NCI-H2029 (cell line): ENCODE measurements around the gene HTRA1.

ENCODE experiments used
- DNase-seq: peaks from one replicate; lab custom pipeline; 2025; lab: John Stamatoyannopoulos, UW

The HTRA1 gene

DNA sequence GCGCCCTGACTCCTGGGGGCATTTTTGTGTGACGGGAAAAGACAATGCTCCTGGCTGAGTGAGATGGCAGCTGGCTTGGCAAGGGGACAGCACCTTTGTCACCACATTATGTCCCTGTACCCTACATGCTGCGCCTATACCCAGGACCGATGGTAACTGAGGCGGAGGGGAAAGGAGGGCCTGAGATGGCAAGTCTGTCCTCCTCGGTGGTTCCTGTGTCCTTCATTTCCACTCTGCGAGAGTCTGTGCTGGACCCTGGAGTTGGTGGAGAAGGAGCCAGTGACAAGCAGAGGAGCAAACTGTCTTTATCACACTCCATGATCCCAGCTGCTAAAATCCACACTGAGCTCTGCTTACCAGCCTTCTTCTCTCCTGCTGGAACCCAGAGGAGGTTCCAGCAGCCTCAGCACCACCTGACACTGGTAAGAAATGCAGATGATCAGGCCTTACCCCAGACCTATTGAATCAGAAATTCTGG is 6.7 kb upstream of the HTRA1 start, which contains the start of gene ARMS2:
TSS of gene ARMS2 (plus strand) at position 51 of the 478 bp plus-strand sequence. CDS start at position 126, 75 bp downstream.
- no peak for DNase-seq

- DNase-seq, result no peak
Measured at GRCh38 chr10:122455376-122456079, 5.8 kb upstream of the HTRA1 start.

- DNase-seq, result no peak
Measured at GRCh38 chr10:122457934-122458333, 3.4 kb upstream of the HTRA1 start.

DNA sequence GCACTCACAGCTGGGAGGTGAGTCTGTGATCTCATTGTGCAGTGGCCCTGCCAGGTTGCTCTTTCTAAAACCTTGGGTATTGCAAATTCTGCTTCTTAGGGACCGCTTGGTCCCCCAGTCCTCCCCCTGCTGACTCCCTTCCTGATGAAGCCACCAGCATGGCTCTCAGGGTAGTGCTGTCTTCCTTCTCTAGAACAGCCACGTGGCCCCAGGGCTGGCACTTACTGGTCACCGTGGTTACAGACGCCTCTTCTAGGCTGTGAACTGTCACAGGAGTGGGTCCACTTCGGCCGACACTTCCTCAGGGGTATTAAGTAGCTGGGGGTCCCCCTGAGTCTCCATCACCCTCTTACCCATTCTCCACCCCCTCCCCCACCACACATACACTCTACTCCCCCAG is 2.7 kb upstream of the HTRA1 start:
- no peak for DNase-seq

DNA sequence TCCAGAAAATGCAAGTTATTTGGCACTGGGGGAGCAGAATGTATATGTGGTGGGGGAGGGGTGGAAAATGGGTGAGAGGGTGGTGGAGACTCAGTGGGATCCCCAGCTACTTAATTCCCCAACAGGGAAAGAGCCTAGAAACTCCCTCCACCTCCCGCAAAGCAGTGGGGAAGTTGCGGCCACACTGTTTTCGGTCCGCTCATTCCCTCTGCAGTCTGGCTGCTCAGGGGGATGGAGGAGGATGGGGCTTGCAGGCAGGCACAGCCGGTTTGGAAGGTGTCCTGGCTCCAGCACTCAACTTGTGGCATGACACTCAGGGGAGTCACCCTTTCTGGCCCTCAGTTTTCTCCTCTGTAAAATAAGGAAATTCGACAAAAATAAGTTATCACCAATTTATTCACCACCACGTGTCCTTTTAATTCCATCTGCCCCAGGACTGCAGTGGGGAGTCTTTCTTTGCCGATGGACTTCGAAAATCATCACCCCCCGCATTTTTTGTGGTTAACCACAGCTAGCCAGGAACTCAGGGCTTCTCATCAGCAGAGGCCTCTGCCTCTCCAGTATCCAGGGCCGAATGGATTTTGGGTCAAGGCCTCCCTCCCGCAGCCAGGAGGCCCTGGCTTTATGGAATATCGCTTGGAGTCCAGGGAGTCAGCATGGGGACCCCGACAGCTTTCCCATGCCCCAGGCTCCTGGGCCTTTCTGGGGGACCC is 1.6 kb upstream of the HTRA1 start:
- DNase-seq, result no peak

DNA sequence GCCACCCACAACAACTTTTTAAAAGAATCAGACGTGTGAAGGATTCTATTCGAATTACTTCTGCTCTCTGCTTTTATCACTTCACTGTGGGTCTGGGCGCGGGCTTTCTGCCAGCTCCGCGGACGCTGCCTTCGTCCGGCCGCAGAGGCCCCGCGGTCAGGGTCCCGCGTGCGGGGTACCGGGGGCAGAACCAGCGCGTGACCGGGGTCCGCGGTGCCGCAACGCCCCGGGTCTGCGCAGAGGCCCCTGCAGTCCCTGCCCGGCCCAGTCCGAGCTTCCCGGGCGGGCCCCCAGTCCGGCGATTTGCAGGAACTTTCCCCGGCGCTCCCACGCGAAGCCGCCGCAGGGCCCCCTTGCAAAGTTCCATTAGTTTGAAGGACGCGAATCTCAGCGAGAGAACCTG is 461 bp upstream of the HTRA1 start:
- DNase-seq, result no peak

DNA sequence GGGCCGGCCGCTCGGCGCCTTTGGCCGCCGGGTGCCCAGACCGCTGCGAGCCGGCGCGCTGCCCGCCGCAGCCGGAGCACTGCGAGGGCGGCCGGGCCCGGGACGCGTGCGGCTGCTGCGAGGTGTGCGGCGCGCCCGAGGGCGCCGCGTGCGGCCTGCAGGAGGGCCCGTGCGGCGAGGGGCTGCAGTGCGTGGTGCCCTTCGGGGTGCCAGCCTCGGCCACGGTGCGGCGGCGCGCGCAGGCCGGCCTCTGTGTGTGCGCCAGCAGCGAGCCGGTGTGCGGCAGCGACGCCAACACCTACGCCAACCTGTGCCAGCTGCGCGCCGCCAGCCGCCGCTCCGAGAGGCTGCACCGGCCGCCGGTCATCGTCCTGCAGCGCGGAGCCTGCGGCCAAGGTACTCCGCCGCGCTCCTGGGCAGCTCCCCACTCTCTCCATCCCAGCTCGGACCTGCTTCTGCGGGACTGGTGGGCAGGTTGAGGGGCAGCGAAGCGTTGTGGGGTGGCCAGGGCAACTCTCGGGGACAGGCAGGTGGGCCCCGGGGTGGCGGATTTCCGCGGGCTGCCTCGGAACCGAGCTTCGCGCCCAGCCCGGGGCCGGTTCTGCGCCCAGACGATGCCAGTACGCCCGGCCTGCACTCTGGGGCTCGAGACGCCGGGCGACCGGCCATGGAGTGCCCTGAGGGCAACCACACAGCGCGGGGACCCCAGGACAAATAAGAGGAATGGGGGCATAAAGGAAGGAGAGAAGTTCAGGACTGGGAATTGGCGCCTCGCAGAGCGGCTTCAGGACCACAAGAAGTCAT is 578 bp downstream of the HTRA1 start:
- DNase-seq, result no peak

DNA sequence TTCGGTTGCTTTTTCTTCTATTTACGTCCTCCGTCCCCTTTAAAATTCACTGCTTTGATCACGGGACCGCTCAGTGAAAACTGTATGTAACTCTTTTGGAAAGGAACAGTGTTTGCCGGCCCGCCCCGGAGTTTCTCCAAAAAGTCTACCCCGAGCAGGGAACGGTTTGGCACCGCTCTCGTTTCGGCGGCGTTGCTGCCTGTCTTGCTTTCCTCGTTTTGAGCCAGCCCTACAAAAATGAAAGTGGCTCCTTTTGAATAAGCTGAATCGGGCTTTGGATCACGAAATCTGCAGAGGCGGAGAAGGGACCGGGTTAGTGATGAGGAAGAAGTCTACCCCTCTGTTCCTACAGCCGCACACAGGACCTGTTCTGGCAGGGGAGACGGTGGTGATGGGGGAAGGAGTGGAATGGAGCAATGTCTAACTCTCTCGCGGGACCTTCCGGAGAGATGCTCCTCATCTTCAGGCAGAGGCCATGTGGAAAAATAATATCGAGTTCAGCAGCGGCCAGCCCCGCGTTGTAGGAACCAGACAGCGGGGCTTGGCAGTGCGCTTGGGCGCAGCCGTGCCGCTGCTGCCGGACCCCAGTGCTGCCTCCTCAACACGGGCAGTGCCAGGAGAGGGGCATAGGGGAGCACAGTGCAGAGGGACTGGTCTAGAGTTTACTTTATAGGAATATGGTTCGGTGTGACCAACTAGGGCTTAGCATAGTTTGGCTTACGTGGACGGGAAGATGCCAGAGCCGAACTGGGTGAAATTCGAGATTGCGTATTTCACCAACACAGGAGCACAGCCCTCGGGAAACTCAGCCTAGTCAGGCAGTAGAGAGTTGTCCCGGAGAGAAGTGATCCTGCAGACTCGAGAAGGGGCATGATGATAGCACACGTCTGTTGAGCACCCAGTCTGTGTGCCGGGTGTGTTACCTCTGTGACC is 1.4 kb downstream of the HTRA1 start:
- DNase-seq, result no peak

DNA sequence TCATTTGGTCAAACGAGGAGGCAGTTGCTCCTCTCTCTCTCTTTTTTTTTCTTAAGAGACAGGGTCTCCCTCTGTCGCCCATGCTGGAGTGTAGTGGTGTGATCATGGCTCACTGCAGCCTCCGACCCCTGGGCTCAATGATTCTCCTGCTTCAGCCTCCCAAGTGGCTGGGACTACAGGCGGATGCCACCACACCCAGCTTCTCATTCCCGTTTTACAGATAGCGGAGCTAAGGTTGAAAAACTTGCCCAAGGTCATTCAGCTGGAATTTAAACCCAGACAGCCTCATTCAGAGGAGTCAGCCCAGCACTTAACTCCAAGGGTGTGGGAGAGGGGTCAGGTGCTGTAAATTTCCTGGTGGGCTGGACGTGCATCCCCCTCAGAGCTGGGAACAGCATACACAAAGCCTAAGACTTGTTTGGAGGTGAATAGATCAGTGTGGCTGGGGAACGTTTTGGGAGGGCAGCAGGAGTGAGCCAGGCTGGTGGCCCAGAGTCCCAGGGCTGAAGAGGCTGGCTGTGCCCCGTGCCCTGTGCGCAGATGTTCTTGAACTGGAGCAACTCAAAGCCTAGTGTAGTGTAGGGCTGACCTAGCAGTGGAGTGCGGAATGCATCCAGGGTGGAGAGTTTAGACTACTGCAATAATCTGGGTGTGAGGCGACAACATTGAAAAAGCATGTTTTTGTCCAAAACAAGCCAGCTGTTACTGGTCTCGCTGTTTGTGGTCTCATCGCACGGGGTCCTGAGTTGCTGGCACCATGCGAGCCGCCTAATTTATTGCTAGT is 2.3 kb downstream of the HTRA1 start:
- DNase-seq, result no peak

DNA sequence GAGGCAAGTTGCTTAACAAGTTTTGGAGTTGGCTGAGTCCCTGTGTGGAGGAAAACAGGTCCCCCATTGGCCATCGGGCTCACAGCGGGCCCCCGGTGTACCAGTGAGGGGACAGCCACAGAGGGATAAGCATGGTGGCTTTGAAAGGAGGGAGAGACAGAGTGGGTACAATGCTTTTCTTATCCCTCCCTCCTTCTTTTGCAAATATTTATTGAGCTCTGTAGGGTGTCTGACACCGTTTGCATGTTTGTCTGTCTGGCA is 2.8 kb downstream of the HTRA1 start:
- DNase-seq, result no peak

DNA sequence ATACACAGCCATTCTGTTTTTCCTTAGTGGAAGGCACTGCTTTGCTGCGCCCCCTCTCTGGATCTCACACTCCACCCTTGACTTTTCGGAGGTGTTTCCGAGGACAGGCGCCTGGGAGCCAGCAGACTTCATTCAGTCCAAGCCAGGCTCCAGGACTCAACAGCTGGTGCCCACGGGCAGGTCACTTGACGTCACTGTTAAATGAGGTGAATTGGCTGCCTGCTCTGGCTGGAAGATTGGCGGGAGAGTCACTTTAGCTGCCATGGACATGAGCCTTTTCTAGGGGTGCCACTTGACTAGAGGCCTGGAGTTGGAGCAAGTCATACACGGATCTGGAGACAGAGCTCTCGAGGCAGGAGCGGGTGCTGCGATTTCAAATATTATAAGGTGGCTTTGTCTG is 3.2 kb downstream of the HTRA1 start:
- no peak for DNase-seq

- no peak for DNase-seq
Measured at GRCh38 chr10:122465401-122466040, 4.2 kb downstream of the HTRA1 start.

- no peak for DNase-seq
Measured at GRCh38 chr10:122466951-122467381, 5.6 kb downstream of the HTRA1 start.

GRCh38 chr10:122467701-122468100 is 6.3 kb downstream of the HTRA1 start:
- DNase-seq, result no peak

DNA sequence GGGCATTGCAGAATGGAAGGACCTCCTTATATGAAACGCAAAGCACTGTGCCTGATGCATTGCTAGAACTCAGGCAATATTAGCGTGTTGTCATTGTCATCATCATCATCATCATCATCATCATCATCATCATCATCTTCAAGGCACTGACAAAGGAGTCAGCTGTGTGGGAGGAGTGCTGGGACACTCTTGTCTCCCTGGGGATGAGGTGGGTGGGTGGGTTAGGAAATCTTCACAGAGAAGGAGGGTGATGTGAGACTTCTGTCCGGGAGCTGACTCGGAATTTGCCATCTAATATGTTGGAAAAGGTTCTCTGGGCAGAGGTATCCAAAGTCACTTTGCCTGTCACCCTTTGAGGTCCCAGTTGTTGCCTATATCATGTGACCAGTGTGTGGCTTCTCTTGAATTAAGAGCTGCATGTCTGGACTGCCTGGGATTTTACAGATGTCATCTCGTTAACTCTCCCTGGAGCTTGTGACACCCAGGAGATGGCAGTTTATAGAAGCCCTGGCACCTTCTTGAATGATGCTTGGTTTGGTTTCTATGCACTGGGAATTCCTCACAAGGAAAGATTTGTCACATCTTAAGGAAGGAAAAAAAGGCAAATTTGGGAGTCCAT is 7.1 kb downstream of the HTRA1 start:
- DNase-seq, result no peak

DNA sequence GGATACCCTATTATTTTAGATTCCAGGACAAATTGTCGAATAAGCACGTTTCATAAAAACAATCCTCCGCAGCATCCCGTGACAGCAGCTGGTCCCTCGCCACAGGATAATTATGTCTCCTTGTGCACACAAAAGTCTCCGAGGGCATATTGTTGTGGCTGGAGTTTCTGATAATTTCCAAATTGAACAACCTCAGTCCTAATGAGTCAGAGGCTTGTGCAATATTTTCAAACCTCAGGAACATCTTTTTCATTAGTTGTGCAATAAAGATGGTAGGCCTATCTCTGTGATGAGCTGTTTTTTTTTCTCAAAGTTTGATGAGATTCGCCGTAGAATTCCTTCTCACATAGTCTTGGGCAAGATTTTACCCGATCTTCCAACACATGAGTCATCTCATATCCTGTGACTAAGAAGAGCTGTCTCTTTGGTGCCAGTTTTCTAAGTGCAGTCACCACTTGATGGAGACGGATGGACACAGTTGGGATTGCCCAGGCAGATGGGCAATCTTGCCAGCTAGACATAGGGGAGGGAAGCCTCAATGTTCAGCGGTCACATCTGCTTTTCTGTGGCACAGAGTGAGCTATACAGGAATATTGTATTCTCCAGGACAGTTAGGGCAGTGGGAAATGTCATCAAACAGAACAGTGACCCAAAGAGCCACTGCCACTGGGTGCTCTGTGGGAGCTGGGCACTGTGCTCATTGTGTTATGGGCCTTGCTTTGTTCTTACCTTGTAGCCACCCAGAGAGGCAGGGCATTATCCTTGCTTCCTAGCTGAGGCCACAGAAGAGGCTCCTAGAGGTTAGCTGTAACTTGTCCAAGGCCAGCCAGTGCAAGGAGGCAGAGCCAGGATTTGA is 7.8 kb downstream of the HTRA1 start:
- DNase-seq, result no peak

DNA sequence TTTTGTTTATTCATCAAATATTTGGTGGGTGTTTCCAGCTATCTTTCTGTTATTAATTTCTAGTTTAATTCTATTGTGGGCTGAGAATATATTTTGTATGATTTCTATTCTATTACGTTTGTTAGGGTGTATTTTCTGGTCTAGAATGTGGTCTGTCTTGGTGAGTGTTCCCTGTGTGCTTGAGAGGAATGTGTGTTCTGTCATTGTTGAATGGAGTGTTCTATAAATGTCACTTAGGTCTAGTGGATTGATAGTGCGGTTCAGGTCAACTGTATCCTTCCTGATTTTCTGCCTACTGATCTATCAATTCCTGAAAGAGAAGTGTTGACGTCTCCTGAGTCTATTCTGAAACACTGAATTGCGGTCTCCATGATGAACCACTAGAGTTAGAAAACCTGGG is 8.5 kb downstream of the HTRA1 start:
- DNase-seq, result no peak

DNA sequence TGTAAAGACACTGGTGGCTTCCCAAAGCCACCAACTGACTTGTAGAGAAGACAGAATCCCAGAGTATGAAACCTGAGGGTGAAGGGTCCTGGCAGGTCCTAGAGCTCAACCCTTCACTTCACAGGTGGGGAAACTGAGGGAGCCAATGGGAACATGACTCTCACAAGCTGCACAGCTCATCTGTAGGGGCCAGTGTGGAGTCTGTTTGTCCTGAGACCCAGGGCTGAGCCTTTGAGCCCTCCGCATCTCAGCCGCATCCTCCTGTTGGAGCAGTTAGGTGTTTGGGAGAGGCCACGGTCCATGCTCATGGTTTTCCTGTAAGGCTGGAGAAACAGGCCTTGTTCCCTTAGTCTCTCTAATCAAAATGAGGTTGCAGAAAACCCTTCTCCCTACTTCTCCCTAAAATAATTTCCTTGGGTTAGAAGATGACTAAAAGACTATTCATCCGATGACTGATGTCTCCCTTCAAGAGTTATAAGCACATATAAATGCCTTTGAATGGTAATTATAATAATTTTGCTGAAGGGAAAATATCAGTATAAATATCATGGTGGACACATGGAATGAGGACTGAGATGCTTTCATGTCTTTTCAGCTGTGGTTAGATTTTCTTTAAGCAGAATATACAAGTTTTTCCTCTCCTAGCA is 10.3 kb downstream of the HTRA1 start:
- DNase-seq, result no peak

DNA sequence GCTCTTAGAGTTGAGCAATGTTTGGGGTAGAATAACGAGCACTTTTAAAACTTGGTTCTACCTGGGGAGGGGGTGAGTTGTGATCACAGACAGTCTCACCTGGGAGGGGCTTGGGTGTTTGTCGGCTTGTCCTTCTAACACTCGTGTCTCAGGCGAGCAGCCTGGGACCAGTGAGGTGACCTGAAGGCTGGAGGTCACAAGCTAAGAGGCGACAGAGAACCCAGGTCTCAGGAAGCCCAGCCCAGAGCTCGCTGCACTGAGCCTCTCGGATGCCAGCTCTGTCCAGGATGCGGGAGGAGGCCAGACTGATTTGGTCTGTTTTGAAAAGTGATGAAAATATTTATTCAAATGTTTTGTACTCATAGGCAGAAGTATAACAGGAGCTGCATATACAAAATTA is 11.8 kb downstream of the HTRA1 start:
- DNase-seq, result no peak
